Glomerular endothelial cell (primary cell): Measurements from ENCODE around the gene OR2W1. TPM values are rescaled to one million over a fixed set of nuclear protein-coding genes. Genes with fewer than 3 reads are reported as not detected.

ENCODE experiments used
- DNase-seq: peaks from one replicate; pipeline ENCODE4 v3.0.0-alpha.2; 2011; ENCODE audit warnings: low read depth, low spot score; ENCODE audit errors: extremely low read depth
- total RNA-seq: library from RNA; depleted of rRNA; stranded (reverse); fragments of >200 nt; gene quantifications from 2 replicates; pipeline ENCODE4 v1.2.3, GENCODE V29; 2015

OR2W1 gene, protein sequence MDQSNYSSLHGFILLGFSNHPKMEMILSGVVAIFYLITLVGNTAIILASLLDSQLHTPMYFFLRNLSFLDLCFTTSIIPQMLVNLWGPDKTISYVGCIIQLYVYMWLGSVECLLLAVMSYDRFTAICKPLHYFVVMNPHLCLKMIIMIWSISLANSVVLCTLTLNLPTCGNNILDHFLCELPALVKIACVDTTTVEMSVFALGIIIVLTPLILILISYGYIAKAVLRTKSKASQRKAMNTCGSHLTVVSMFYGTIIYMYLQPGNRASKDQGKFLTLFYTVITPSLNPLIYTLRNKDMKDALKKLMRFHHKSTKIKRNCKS
- total RNA-seq = not detected in 2 replicates

DNA sequence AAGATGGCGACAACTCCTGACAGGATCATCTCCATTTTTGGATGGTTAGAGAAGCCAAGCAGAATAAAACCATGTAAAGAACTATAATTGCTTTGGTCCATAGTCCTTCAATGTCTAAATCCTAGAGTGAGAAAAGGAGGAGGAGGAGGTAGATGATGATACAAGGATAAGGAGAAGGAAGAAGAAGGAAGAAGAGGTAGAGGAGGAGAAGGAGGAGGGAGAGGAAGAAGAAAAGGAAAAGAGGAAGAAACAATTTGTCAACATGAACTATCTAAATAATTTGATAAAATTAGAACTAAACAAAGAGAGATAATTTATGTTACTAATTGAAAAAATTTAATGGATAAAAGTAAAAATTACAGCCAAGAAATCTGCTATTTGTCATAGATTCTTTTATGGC, at the start of gene OR2W1:
Gene OR2W1, minus strand, starts transcription at position 101 of the 400 bp plus-strand sequence. Its CDS starts 0 bp downstream, at position 101.
- DNase-seq = no peak

DNA sequence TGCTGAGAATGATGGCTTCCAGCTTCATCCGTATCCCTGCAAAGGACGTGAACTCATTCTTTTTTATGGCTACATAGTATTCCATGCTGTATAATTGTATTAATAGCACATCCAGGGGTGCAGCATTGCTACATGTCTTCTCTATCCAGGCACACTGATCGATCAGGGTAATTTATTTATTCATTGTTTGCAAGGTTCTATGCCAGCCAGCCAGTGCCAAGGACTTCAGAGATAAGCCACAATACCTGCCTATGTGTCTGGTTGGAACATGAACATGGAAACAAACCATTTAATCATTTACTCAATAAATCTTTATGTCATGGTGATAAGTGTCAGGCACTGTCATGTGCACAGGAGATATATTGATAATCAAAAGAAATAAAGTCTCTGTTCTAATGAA, 48.0 kb upstream of the OR2W1 start:
- no peak for DNase-seq

DNA sequence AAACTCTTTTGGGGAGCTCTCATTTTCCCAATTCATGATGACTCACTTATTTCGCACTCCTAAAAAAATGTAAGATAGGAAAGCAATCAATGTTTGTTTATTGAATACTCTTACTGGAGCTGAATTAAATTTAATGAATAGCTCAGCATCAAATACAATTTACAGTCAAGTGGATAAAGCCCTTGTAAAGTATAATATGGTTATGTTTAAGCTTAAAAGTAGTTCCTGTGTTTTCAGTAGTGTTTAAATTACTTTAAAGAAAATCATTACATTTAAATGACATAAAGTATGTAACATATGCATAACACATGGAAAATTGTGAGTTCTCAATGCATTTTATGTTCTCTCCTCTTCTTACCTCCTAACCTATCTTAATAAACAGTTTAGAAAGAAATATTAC, 42.2 kb upstream of the OR2W1 start, which contains the start of gene OR2B3:
Gene OR2B3, minus strand, starts transcription at position 101 of the 400 bp plus-strand sequence. Its CDS starts 65 bp downstream, at position 36.
- no peak for DNase-seq

DNA sequence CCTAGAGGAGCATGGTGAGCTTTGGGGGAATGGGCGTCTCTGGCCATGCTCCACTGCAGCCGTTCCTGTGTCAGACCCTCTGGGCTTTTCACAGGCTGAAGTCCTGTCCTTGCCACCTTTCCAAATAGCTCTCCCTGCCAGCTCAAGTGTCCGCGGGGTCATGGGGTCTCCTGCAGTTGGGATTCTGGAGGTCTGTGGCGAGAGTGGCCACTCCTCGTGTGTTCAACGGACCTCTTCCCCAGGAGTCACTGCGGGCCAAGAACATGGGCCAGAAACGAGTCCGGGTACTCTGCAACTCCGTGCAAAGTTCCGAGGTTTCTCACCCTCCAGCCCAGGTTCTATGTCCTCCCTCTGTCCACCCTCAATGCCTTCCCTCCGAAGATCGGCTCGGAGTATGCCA, 37.5 kb upstream of the OR2W1 start:
- DNase-seq = no peak

DNA sequence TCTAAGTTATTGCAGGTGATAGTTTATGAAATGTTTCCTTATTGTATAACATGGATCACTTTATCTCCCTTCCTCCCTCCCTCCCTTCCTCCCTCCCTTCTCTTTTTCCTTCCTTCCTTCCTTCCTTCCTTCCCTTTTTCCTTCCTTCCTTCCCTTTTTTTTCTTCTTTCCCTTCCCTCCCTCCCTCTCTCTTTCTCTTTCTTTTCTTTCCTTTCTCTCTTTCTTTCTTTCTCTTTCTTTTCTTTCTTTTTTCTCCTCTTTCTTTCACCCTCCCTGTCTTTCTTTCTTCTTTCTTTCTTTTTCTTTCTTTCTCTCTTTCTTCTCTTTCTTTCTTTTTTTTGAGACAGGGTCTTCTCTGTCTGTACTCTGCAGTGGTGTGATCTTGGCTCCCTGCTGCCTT, 36.3 kb upstream of the OR2W1 start:
- DNase-seq = no peak

DNA sequence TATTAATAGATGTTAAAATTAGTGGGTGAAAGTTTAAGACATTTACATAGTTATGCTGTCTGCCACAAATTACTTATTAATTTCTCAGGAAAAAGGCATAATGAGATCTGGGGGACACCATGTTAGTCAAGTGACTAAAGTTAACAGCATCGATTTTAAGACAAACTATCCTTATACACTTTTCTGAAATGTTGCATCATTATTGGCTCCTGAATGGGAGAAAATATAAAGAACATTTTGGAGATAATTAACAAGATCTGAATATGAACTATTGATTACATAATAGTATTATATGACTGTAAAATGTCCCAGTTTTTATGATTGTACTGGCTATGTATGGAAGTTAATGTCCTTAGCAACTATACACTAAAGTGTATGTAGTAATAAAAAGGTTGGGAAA, 34.2 kb upstream of the OR2W1 start:
- DNase-seq = no peak

DNA sequence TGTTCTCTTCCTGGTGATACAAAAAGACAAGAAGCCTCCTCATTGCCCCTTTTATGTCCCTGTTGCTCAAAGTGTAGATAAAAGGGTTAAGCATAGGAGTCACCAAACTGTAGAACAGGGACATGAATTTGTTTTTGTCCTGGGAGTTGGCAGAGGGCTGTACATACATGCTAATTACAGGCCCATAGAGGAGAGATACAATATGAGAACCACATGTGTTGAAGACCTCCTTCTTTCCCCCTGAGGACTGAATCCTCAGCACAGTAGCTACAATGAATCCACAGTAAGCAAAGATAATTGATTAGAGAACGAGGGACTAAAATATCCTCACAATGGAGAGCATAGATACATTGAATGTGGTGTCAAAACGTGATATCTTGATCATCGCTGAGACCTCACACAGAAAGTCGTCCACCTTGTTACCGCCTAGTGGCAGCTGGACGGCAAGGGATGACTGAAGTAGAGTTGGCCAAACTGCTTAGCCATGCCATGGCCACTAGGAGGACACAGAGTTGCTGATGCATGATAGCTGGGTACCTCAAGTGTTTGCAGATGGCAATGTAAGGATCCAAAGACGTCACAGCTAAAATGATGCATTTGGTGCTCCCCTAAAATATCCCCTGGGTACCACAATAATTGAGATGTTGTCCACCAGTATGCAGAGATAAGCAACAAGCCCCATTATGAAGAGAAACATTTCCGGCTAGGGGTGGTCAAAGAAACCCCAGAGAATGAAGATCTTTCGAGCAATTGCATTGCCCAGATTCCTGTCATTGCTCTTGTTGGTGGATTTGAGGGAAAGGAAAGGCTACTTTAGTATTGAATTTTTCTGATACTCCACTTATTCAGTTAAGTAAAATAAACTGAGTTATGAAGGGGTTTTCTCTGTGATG, 27.1 kb upstream of the OR2W1 start:
- DNase-seq = no peak

DNA sequence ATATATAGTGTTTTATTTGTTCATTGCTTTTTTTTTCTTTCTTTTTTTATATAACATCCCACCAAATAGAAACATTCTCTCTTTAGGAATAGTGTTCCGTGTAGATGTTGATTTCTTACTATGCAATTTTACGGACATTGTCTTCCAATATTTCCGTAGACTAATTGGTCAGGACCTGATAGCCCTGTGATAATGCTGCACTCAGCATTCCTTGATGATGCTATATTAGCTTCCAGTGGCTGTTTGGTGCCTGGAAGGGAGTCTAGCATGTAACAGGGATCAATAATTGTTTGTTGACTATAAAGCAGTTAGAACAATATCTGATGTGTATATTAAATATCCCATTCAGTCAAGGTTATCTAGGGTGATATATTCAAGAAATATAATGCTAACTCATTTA, 6.7 kb upstream of the OR2W1 start:
- no peak for DNase-seq

DNA sequence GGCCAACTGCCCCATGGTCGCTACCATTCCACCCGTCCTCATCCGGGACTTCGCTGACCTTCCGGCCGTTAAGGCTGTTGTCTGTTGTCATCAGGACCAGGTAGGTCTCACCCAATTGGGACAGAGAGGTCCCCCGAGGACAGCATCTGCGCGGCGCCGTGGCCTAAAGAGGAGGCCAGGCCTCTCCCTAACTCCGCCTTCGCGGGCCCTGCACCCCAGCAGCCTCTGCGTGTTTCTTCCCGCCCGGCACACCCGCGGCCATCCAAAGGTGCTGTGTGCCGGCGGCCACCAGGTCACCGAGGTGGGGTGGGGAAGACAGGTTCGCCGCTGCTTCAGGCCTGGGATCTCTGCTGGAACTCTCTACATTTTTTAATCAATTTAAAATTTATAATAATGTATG, 9.0 kb downstream of the OR2W1 start:
- DNase-seq = no peak

DNA sequence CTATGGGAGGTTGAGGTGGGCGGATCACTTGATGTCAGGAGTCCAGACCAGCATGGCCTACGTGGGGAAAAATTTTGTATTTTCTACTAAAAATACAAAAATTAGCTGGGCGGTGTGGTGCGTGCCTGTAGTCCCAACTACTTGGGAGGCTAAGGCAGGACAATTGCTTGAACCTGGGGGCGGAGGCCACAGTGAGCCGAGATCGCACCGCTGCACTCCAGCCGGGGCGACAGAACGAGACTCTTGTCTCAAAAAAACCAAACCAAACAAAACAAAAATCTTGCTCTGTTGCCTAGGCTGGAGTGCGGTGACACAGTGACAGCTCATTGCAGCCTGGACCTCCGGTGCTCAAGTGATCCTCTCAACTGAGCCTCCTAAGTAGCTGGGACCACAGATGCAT, 16.2 kb downstream of the OR2W1 start:
- DNase-seq = no peak

DNA sequence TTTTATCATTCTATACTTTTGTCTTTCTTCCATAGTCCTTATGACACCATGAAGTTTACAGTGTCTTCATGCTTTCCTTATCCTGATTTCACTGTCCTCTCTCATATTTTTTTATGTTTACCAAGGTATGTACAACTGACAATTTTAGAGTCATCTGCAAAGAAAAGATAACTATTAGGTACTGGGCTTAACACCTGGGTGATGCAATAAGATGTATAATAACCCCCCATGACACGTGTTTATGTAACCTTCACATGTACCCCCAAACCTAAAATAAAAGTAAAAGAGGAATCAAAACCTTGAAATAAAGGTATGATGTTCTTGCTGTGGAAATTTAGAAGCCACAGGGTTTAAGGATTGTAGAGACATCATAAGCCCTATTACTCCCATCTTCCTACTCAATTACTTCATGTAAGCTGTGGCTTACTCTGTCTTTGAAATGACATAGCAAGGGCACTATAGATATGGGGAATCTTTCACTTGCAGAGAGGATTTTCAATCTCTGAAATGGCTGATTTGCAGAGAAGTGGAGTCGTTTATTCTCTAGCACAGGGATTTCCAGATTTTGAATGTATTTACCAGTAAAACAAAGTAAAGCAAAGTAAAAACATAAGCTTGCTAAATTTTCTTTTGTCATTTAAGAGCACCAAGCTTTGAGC, 18.9 kb downstream of the OR2W1 start:
- no peak for DNase-seq

DNA sequence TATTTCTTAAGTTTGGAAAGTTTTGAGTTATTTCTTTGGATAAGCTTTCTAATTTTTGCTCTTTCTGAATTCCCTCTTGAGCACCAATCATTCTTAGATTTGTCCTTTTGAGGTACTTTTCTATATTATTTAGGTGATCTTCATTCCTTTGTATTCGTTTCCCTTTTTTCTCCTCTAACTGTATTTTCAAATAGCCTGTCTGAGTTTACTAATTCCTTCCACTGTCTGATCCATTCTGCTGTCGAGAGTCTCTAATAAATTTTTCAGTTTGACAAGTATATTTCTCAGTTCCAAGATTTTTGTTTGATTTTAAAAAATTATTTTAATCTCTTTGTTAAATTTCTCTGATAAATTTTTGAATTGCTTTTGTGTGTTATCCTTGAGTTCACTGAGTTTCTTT, 23.5 kb downstream of the OR2W1 start:
- DNase-seq = no peak

DNA sequence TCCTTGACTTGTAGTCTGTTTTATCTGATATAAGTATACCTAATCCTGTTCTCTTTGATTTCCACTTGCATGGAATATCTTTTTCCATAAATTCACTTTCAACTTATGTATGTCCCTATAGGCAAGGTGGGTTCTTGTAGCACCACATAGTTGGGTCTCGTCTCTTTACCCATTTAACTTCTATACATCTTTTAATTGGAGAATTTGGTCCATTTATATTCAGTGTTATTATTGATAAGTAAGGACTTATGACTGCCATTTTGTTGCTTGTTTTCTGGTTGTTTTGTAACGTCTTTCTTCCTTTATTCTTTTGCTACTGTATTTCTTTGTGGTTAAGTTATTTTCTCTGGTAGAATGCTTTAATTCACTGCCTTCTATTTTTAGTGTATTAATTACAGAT, 25.3 kb downstream of the OR2W1 start:
- no peak for DNase-seq

DNA sequence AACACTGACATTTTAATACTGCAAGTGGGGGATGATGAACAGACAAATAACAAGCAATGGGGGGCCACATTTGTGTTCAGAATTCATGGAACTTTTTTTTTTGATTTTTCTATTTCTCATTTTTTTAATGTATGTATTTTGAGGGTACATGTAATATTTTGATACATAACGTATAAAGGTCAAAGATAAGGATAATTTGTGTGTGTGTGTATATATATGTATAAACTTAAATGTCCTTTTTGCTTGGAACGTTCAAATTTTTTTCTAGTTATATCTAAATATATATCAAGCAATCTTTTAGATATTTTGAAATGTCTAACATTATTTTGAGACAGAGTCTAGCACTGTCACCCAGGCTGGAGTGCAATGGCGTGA, 27.6 kb downstream of the OR2W1 start:
- DNase-seq = no peak

DNA sequence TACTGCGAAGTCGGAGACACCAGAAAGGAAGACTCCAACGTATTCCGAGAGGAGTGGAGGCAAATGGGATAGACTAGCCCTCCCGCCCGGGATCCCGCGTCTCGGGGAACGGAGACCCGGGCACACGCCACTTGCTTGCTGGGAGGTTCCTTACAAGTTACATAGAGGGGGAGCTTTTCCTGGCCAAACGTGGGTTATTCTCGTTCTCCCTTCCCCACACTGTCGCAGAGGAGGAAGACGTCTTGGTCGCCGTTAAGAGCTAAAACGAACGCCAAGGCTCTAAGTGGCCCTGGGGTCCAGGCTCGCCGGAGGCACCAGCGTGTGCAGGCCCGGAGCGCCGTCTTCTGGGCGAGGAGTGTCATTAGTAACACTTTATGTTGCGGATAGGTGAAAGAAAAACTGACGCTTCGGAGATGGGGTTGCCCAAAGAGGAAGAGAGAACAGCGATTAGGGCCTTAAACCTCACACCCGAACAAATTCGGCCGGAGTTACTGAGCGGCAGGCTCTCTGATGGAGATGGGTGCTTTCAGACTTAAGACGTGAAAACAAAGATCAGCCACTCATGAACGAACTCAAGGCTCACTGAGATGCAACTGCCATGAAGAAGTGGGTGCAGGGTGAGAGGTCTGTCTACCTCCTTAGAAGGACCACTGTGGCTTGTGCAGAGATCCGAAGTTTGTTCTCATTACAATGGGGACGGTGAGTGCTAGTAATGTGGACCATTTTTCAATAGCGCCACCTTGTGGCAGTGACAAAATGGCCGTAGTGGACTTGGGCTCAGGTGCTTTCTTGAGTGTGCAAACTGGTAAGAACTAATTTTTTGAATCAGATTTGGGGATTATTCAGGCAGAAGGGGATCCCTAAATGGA, 28.2 kb downstream of the OR2W1 start:
- DNase-seq = peak; percentile 68

DNA sequence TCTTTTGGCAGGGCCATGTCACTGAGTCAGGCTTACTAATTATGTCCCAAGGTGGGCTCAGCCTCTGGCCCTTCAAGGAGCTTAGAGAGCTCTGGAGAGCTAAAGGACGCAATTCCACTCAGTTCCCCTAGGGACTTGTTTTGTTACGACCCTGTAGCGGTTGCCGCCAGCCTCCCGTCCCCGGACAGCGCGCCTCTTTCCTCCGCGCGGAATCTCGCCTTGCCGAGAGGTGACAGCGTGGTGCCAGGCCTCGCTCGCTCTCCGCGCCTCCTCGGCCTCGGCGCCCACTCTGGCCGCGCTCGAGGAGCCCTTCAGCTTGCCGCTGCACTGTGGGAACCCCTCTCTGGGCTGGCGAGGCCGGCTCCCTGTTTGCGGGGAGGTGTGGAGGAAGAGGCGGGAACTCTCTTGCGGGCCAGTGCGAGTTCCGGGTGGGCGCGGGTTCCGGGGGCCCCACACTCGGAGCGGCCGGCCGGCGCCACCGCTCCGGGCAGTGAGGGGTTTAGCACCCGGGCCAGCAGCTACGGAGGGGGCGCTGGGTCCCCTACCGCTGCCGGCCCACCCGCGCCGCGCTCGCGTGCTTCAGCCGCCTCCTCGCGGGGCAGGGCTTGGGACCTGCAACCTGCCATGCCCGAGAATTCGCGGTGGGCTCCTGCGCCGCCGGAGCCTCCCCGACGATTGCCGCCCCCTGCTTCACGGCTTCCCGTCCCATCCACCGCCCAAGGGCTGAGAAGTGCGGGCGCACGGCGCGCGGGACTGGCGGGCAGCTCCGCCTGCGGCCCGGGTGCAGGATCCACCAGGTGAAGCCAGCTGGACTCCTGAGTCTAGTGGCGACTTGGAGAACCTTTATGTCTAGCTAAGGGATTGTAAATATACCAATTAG, 30.0 kb downstream of the OR2W1 start:
- DNase-seq = no peak

DNA sequence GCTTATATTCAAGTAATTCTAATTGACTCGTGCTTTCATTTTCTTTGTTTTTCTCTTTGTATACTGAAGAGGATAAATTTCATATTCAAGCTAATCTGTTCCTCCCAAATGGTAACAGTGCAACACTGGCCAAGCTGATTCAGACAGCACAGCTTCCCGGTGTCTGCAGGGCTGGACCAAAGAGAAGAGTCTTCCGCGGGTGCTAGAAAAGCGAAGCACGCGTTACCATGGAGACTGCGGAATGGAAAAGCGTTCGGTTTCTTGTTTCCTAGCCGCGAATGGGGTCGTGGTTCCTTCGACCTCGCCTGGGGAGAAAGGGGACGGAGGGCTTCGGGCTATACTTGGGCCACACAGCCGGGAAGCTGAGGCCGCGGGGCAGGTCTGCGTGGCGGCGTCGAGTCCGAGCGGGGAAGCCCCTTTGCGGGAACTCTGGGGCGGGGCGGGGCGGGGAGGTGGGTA, 33.7 kb downstream of the OR2W1 start:
- peak; percentile 27 for DNase-seq

DNA sequence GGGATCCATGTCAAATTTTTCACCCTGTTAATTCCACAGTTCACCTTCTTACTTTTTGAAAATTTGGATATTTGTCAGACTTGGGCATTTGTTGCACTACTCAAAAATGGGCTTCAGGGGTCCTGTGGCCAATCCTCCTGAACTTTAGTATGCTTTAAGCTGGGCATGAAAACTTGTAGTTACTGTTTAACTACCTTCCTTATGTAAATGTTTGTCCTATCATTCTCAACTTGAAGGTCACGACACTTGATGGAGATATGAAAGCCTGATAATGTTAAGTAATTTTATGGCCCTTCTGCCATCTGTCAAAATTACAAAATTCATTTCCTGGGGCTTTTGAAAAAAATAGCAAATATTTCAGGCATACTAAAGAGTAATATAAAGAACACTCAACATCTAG, 35.6 kb downstream of the OR2W1 start:
- no peak for DNase-seq

DNA sequence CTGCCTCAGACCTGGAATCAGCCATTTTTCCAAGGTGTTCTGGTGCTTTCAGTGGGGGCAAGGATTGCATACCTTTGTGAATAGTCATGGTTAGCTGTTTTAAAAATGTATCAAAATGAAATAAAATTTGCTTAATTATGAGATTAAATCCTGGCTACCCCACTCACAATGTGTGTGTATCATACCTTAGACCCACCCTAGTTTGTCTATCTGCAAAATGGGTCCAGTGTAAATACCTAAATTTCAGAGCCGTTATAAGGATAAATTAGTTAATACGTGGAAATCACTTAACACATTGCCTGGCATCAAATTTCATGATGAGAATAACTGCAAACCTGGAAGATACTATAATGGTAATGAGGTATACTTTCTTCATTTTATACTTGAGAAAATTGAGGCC, 36.9 kb downstream of the OR2W1 start:
- no peak for DNase-seq
